GM18868 (cell line): Measurements from ENCODE around the gene TCTN1.

Experiments used
- ATAC-seq: cut with Tn5 transposase; IDR thresholded peaks from one replicate; pipeline ENCODE4 v1.9.1; 2021; ENCODE audit warnings: mild to moderate bottlenecking, moderate library complexity; ENCODE audit not compliant: unreplicated experiment

Gene TCTN1

GRCh38 chr12:110677982-110678381 is 64.1 kb downstream of the TCTN1 start:
- ATAC-seq: no peak

GRCh38 chr12:110679201-110679600 is 65.3 kb downstream of the TCTN1 start:
- no peak for ATAC-seq

DNA sequence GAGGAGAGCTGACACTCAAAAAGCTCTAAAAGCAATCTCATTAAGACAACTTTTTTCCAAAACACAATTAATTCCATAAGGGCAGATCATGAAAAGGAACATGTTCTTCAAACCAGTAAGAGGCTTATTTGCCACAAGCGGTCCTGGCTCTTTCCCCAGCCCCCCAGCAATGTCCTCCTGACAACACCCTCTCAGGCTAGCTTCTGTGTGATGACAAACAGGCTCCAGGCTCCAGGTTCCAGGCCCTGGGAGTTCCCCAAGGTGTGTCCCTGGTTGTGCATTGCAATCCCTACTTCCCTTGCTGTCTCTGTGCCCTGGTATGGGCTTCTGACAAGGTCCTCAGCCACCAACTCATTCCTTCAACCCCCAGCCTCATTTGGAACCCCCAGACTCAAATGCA is 66.1 kb downstream of the TCTN1 start:
- ATAC-seq: no peak

GRCh38 chr12:110683888-110684287 is 70.0 kb downstream of the TCTN1 start:
- no peak for ATAC-seq

DNA sequence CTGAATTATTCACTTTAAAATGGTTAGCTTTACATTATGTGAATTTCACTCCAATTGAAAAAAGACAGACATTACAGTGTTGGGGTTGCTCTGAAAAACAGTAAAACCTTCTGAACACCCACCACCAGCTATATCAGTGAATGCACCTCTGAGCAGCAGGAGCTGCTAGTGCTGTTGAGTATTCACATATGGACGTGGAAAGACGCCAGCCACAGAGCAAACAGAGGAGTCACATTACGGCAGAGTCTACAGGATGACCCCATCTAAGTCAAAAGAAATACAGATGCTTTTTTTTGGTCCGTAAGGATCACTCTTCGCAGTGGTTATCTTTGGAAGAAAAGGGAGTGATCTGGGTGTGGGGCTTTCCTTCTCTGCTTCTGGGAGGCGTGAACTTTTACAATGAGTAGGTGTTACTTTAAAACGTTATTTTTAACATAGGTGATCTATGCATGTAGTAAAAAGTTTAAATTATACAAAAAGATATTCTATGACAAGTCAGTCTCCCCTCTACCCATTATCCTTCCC is 70.4 kb downstream of the TCTN1 start:
- no peak for ATAC-seq

DNA sequence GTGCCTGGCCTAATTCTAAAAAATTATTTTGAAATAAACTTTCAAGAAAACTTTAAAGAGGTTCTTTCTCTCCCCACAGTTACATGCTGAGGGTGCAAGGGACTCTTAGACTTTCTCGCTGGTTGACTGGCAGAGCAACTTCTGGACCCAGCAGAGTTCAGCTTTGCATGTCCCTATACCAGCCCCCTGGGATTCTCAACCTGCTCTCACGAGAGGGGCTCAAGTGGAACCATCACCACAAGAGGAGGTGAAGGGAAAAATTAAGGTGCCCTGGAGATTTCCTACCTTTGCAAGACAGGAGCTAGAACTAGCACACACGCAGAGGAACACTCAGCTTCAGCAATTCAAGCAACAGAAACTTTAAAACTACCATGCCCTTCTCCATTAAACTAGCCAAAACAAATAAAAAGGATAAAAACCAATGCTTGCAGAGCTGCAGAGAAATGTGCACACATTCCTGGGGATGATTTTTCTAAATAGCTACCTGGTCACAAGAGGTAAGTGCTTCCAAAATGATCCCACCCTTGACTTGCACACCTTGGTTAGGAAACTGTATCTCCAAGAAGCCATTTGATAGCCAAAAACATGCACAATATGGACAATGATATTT is 72.5 kb downstream of the TCTN1 start:
- no peak for ATAC-seq

DNA sequence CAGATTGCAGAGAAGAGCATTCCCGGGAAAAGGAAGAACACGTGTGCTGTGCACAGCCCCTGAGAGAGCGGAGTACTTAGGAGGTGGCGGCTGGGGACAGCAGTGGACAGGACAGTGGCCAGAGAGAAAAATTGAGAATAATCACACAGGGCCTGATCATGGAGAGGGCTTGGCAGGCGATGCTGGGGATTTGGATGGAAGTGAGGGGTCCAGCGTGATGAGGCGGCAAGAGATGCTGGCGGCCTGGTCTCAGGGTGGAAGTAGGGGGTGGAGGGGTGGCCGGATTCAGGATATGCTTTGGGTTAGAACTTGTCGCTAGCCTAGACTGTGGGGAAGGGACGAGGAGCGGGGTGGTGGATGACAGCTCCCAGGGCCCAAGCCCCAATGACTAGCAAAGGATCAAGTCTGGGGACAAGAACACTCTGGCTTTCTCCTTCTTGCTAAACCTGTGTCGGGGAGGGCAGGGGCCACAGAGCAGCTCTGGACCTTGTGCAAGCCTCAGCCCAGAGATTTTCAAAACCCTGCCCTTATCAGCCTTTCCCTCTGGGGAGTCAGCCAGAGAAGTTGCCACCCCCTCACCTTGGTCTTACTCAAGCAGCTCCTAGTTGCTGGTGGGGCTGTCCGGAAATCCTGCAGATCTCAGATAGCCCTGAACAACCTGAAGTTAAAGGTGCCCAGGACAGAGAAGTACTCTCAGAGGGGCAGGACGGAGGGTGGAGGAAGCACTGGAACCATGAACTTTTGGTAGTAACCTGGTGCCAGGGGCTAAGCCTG is 73.7 kb downstream of the TCTN1 start:
- ATAC-seq: no peak

DNA sequence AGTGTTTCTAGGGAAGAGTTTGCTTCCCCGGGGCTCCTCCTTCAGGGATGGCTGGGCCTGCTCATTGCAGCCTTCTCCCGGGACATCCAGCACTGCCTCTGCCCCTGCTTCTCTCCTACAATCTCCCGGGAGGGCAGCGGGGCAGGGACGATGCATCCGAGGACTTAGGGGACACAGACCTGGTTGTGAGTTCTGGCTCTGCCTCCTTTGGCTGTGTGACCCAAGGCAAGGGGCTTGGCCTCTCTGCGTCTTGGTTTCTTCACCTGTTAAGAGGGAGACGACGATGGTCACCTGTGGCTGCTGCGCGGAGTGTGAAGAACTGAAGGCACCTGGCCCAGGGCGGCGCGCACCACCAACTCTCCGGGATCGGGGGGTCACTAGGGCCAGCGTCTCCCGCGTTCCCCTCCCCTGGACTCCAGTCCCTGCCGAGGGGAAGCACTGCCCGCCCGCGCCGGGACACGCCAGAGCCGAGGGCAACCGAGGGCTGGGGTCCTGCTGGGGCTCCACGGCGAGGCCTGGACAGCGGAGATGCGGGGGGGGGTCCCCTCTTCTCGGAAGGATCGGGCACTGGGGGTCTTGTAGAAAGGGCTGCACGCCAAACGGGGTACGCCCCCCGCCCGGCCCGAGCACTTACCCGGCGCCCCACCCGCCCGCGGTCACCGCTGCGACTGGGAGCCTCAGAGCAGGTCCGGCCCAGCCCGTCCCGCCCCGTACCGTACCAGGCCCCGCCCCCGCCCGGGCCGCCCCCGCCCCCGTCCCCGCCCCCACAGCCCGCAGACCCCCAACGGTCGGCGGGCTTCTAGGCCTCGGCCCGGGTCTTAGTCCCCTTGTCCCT is 74.7 kb downstream of the TCTN1 start, which contains the start of gene HVCN1:
Gene HVCN1 (minus strand): TSS at position 670 of the 835 bp plus-strand sequence. CDS start 5,870 bp downstream, outside the sequence.
- peak; percentile 27 for ATAC-seq

DNA sequence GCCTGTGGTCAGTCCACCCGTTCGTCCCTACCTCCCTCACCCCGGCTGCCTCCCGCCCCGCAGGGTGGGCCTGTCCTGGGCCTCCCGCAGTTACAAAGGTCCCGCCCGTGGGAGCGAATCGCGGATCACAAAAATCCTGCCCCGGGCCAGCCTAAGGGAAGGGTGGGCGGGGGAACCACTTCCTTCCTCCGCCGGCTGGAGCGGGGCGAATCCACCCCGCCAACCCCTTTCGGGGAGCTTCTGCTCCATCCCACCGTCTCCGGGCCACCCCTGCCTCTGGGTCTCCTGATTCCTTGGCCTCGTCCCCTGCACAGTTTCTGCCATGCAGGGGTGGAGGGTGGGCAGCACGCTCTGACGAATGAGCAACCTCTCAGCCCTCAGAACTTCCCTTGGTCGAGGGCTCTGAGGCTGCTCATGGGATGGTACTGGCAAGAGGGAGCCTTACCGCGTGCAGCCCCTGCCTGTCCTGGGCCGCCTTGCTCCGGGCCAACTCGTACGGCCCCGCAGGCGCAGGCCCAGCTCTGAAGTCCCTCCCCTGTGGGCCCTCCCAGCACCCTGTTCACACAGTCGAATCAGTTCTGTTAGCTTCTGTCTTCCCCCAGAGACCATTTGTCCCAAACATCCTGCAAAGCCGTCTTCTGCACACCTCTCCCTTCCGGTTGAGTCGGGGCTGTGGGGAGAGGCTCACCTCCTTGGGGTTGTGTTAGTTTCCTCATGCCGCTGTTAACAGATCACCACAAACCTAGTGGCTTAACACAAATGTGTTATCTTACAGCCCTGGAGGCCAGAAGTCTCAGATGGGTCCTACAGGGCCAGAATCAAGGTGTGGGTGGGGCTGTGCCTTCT is 75.6 kb downstream of the TCTN1 start:
- ATAC-seq: peak; percentile 53

DNA sequence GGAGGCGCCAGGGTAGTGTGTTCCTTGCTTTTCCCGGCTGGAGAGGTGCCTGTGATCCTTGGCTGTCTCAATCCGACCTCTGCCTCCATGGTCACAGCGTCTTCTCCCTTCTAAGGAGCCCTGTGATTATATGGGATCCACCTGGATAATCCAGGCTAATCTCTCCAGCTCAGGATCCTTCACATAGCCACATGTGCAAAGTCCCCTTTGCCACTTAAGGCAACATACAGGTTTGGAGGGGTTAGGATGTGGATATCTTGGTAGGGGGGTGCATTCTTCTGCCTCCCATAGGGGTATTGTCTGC is 76.2 kb downstream of the TCTN1 start:
- ATAC-seq: no peak

DNA sequence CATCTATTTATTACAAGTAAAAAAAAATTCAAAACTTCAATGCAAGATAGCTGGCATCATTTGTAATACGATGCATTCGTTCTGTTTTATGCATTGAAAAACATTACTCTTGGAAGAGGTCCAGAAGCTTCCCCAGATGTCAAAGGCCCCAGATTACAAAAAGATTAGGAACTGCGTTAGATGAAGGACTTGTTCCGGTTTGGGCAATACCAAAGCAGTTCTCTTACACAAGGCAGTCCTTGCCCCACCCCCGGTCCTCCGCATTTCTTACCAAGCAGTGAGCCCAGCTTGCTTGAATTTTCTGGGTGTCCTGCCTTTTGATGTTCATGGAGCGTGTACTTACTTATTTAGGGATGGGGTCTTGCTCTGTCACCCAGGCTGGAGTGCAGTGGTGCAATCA is 79.8 kb downstream of the TCTN1 start:
- no peak for ATAC-seq

DNA sequence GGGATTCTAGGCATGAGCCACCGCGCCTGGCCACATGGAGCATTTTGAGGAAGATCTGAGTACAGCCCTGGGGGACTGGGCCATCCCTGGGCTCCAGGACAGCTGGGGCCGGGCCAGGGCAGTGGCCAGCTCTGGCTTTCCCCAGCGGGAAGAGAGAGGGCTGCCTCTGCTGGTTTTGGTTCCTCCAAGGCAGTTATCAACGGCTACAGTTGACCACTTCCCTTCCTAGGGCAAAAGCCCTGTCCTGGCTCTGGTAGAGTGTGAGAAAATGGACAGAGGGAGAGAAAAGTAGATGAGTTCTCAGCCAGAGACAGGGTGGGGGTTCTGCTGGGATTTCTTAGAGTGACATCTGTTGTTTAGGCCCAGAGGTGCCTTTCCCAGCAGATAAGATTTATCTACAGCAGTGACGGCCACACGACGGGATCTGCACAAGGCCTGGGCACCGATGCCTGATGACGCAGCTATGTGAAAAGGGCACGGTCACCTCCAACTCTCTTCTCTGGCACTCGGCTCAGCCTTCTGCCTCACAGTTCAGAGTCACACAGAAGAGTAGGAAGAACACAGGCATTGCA is 80.5 kb downstream of the TCTN1 start:
- ATAC-seq: no peak

GRCh38 chr12:110696283-110696682 is 82.4 kb downstream of the TCTN1 start:
- ATAC-seq: no peak

DNA sequence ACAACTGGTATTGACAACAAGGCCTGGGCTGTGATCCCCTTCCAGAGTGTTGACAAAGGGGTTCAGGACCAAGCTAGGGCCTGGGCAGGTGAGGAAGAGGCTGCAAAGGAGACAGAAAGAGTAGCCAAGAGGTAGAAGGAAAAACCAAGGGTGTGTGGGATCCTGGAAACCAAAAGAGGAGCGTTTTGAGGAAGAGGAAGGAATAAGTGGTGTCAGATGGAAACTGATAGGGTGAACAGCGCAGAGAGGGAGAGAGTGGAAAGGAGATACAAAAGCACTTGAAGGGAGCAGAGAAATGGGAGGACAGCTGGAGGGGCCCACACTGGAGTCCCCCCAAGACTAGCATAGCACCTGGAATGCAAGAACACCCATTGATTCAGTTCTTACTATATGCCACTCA is 83.3 kb downstream of the TCTN1 start:
- no peak for ATAC-seq

DNA sequence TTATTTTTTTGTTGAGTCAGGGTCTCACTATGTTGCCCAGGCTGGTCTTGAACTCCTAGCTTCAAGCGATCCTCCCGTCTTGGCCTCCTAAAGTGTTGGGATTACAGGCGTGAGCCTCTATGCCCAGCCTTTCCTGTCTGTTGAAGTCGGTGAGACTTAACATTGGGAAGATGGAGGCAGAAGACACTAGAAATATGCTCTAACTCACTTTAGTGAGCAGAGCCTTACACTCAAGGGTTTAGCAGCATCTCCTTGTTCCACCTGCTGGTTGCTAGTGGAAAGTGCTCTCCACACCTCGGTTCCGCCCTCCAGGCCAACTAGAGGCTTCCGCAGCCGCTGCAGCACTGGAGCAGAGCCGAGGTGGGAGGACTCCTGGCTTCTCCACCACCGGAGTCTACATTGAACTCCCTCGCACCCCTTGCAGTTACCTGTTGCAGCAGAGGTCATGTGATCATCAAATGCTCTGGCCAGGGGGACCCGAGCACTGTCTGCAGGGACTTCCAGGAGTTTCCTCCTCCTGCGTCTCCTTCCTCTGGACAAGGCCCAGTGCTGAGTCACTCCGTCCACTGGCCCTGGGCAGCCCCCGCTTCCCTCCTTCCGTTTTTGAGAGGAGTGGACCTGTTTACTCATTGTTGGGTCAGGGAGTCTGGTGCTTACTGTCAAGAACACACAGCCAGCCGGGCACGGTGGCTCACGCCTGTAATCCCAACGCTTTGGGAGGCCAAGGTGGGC is 84.4 kb downstream of the TCTN1 start:
- peak; percentile 90 for ATAC-seq
